IgD-negative memory B cell (primary cell): Measurements from ENCODE around the gene DUSP5. TPM values are rescaled to one million over a fixed set of nuclear protein-coding genes. Genes with fewer than 3 reads are reported as not detected.
"Not testable (repeated sequence)": the region's sequence is repeated elsewhere in the genome, so short reads cannot be mapped to it uniquely, and the experiment has no call there.

Source experiments
- H3K27ac Mint-ChIP-seq, 3 donors: one replicate each; pipeline ENCODE4 v1.8.0; 2020 to 2022; ENCODE audit warnings: mild to moderate bottlenecking in 3 of 3, mixed read lengths in 3 of 3, moderate library complexity in 1 of 3
- H3K27me3 Mint-ChIP-seq: one replicate; pipeline ENCODE4 v1.8.0; 2021; ENCODE audit warnings: mixed read lengths
- H3K36me3 Mint-ChIP-seq: one replicate; pipeline ENCODE4 v1.8.0; 2020; ENCODE audit warnings: mild to moderate bottlenecking, mixed read lengths
- H3K4me1 Mint-ChIP-seq, 3 donors: one replicate each; pipeline ENCODE4 v1.8.0; 2020 to 2022; ENCODE audit warnings: mixed read lengths in 3 of 3, mild to moderate bottlenecking in 1 of 3
- H3K4me3 Mint-ChIP-seq, 4 donors: one replicate each; pipeline ENCODE4 v1.8.0; 2020 to 2022; ENCODE audit warnings: mild to moderate bottlenecking in 4 of 4, mixed read lengths in 4 of 4, moderate library complexity in 3 of 4
- H3K9me3 Mint-ChIP-seq, 3 donors: one replicate each; pipeline ENCODE4 v1.8.0; 2020 to 2021; ENCODE audit warnings: mixed read lengths in 3 of 3, mild to moderate bottlenecking in 1 of 3
- polyA plus RNA-seq: library from polyadenylated mRNA; unstranded; fragments of 300-500 nt; fragmentation: Illumina TruSeq; gene quantifications from one replicate; pipeline ENCODE4 v1.2.3, GENCODE V29; 2021

DUSP5 gene
- polyA plus RNA-seq, 1 donor from 2014 or later, result 3.7 TPM

GRCh38 chr10:110530131-110530831 is 32.6 kb downstream of the DUSP5 start:
- peaks cover 12% of the 10 kb centered on the region for H3K27me3 Mint-ChIP-seq
- H3K4me1 Mint-ChIP-seq, result peaks cover 11 to 14% (median 14%) of the 10 kb centered on the region in 3 donors
- no peaks in the 10 kb centered on the region for H3K36me3 Mint-ChIP-seq
- peak overlapping the region in 1 of 4 donors; percentile 49 for H3K4me3 Mint-ChIP-seq
- H3K9me3 Mint-ChIP-seq, result no peaks in the 10 kb centered on the region
- no peak overlapping the region for H3K27ac Mint-ChIP-seq

- no peak overlapping the region for H3K4me3 Mint-ChIP-seq
Observed at GRCh38 chr10:110531687-110532086, 34.0 kb downstream of the DUSP5 start.

DNA sequence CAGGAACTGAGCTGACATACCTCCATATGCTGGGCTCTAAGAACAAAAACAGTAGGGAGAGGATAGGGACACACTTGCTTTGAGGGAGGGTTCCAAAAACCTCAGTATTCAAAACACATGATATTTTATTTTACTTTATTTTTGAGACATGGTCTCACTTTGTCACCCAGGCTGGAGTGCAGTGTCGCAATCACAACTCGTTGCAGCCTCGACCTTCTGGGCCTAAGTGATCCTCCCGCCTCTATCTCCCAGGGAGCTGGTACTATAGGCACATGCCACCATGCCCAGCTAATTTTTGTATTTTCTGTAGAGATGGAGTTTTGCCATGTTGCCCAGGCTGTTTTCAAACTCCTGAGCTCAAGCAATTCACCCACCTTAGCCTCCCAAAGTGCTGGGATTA is 34.9 kb downstream of the DUSP5 start:
- H3K9me3 Mint-ChIP-seq, H3K4me3 Mint-ChIP-seq, H3K36me3 Mint-ChIP-seq: not testable (repeated sequence)
- Mint-ChIP-seq H3K27ac (peak overlapping the region in 1 of 3 donors; percentile 40), H3K27me3 (peaks cover 12% of the 10 kb centered on the region), H3K4me1 (peaks cover 25 to 27% (median 26%) of the 10 kb centered on the region in 3 donors)

More at GRCh38 chr10:110531687-110532086, 34.0 kb downstream of the DUSP5 start:
- Mint-ChIP-seq H3K36me3 (no peaks in the 10 kb centered on the region), H3K4me1 (peaks cover 22 to 26% (median 23%) of the 10 kb centered on the region in 3 donors), H3K9me3 (no peaks in the 10 kb centered on the region), H3K27ac (no peak overlapping the region), H3K27me3 (peaks cover 12% of the 10 kb centered on the region)

DNA sequence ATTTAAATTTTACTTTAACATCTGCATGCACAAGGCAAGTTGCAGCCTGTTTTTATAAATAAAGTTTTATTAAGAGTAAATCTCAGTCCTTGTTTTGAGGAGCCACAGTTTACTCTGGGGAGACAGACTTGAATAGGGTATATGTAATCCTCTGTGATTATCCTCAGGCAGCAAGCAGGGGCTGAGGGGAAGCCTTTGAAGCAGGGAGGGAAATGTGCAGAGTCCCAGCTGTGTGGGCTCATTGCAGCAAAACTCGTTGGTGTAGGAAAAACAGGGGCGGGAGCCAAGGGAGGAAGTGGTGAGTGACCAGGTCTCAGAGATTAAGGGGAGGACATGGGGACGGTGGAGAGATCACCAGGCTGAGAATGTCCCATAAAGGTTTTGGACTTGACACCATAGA is 35.4 kb downstream of the DUSP5 start:
- no peaks in the 10 kb centered on the region for H3K36me3 Mint-ChIP-seq
- no peak overlapping the region for H3K4me3 Mint-ChIP-seq
- H3K27me3 Mint-ChIP-seq, result peaks cover 10% of the 10 kb centered on the region
- H3K9me3 Mint-ChIP-seq, result no peaks in the 10 kb centered on the region
- H3K27ac Mint-ChIP-seq, result no peak overlapping the region
- peaks cover 22 to 27% (median 25%) of the 10 kb centered on the region in 3 donors for H3K4me1 Mint-ChIP-seq

- Mint-ChIP-seq H3K27ac (no peak overlapping the region), H3K4me1 (peaks cover 16 to 20% (median 19%) of the 10 kb centered on the region in 3 donors), H3K9me3 (no peaks in the 10 kb centered on the region), H3K4me3 (no peak overlapping the region), H3K36me3 (no peaks in the 10 kb centered on the region), H3K27me3 (peaks cover 7% of the 10 kb centered on the region)
Observed at GRCh38 chr10:110534571-110534970, 36.9 kb downstream of the DUSP5 start.

- peaks cover 16 to 18% (median 16%) of the 10 kb centered on the region in 3 donors for H3K4me1 Mint-ChIP-seq
- H3K27me3 Mint-ChIP-seq, result peaks cover 4% of the 10 kb centered on the region
- no peaks in the 10 kb centered on the region for H3K9me3 Mint-ChIP-seq
- H3K36me3 Mint-ChIP-seq, result no peaks in the 10 kb centered on the region
- peak overlapping the region in 2 of 4 donors; percentile 41 to 66 for H3K4me3 Mint-ChIP-seq
- no peak overlapping the region for H3K27ac Mint-ChIP-seq
Observed at GRCh38 chr10:110535958-110536891, 38.5 kb downstream of the DUSP5 start.

DNA sequence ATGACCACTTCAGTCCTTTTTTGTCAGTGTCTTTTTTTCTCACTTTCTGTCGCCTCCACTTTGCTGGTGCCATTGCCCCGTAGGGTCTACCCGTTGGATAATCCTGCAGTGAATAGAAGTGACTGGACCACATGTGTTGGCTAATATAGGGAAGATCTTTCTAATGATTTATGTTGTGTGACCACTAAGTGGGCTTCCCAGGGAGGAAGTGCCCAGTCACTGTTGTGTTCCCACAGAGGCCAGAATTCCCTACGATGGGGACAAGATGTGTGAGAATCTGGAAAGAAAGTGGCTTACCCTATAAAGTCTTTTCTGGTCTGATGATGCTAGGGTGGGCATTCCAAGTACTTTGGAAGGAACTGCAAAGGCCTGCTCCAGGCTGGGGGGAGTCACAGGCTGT is 41.4 kb downstream of the DUSP5 start:
- H3K4me1 Mint-ChIP-seq, result peaks cover 12 to 18% (median 16%) of the 10 kb centered on the region in 3 donors
- no peaks in the 10 kb centered on the region for H3K36me3 Mint-ChIP-seq
- H3K9me3 Mint-ChIP-seq, result no peaks in the 10 kb centered on the region
- no peak overlapping the region for H3K27ac Mint-ChIP-seq
- no peaks in the 10 kb centered on the region for H3K27me3 Mint-ChIP-seq
- H3K4me3 Mint-ChIP-seq, result no peak overlapping the region

- Mint-ChIP-seq H3K4me1 (peaks cover 12 to 15% (median 15%) of the 10 kb centered on the region in 3 donors), H3K27ac (no peak overlapping the region), H3K4me3 (no peak overlapping the region), H3K27me3 (no peaks in the 10 kb centered on the region), H3K9me3 (no peaks in the 10 kb centered on the region), H3K36me3 (no peaks in the 10 kb centered on the region)
Observed at GRCh38 chr10:110540031-110540430, 42.3 kb downstream of the DUSP5 start.

DNA sequence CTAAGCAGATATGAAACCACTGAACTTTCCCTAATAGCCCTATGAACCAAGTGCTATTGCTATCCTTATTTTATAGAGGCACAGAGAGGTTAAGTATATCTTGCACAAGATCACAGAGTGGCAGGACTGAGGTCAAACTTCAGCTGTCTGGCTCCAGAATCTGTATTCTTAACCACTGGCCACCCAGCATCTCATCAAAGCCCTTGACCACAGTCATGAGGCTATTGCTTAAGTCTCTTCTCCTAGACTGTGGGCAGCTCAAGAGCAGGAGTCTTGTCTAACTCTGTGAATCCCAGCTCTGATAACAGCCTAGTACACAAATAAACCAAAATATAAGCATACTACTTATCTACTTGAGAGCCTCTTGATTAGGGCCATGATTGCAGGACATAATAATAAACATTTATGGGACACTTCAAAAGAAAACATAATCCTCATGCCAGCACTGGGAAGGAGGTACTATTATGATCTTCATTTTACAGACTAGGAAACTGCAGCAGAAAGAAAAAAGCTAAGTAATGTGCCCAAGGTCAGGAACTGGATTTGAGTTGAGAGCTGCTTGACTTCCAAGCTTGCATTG is 47.3 kb downstream of the DUSP5 start:
- peaks cover 0 to 4% (median 0%) of the 10 kb centered on the region in 3 donors for H3K4me1 Mint-ChIP-seq
- H3K4me3 Mint-ChIP-seq, result peak overlapping the region in 1 of 4 donors; percentile 17
- no peaks in the 10 kb centered on the region for H3K36me3 Mint-ChIP-seq
- H3K27me3 Mint-ChIP-seq, result peaks cover 2% of the 10 kb centered on the region
- H3K27ac Mint-ChIP-seq, result no peak overlapping the region
- no peaks in the 10 kb centered on the region for H3K9me3 Mint-ChIP-seq

GRCh38 chr10:110546077-110546476 is 48.4 kb downstream of the DUSP5 start:
- peaks cover 0 to 4% (median 0%) of the 10 kb centered on the region in 3 donors for H3K4me1 Mint-ChIP-seq
- H3K4me3 Mint-ChIP-seq, result no peak overlapping the region
- no peaks in the 10 kb centered on the region for H3K36me3 Mint-ChIP-seq
- H3K27me3 Mint-ChIP-seq, result peaks cover 6% of the 10 kb centered on the region
- no peaks in the 10 kb centered on the region for H3K9me3 Mint-ChIP-seq
- no peak overlapping the region for H3K27ac Mint-ChIP-seq

GRCh38 chr10:110546499-110547110 is 48.9 kb downstream of the DUSP5 start:
- H3K9me3 Mint-ChIP-seq, result no peaks in the 10 kb centered on the region
- peaks cover 0 to 4% (median 0%) of the 10 kb centered on the region in 3 donors for H3K4me1 Mint-ChIP-seq
- no peak overlapping the region for H3K4me3 Mint-ChIP-seq
- peaks cover 6% of the 10 kb centered on the region for H3K27me3 Mint-ChIP-seq
- H3K27ac Mint-ChIP-seq, result no peak overlapping the region
- H3K36me3 Mint-ChIP-seq, result no peaks in the 10 kb centered on the region

DNA sequence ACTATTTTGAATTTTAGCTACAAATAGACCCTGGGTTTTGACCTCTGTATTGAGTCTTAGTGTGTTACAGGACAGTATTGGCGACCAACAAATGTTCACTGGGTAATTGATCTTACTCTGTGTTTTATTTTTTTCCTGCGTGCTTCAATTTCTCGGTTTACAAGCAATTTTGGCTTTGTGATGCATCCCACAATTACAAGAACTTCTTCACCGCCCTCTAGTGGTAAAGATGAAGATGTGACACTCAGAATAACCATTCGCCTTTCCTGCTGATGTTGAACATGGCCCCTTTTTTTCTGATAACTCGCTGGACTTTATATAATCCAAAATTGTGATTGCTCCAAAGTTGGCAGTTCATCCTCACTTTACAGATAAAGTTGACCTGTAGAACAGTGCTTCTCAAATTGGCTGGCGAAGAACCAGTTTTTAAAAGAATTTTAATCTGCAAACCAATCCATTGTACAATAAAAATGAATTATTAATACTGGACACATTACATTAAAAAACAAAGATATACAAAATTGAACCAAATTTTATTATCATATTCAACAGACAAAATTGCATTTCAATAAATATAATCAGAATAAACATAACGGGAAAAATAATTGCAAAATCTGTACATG is 49.5 kb downstream of the DUSP5 start:
- Mint-ChIP-seq H3K36me3 (no peaks in the 10 kb centered on the region), H3K9me3 (no peaks in the 10 kb centered on the region), H3K4me3 (no peak overlapping the region), H3K4me1 (peaks cover 0 to 4% (median 0%) of the 10 kb centered on the region in 3 donors), H3K27ac (no peak overlapping the region), H3K27me3 (peaks cover 6% of the 10 kb centered on the region)

GRCh38 chr10:110548002-110548401 is 50.3 kb downstream of the DUSP5 start:
- Mint-ChIP-seq H3K9me3 (peaks cover 0 to 2% (median 0%) of the 10 kb centered on the region in 3 donors), H3K27me3 (peaks cover 6% of the 10 kb centered on the region), H3K36me3 (no peaks in the 10 kb centered on the region), H3K4me3 (no peak overlapping the region), H3K4me1 (peaks cover 0 to 4% (median 0%) of the 10 kb centered on the region in 3 donors), H3K27ac (no peak overlapping the region)

DNA sequence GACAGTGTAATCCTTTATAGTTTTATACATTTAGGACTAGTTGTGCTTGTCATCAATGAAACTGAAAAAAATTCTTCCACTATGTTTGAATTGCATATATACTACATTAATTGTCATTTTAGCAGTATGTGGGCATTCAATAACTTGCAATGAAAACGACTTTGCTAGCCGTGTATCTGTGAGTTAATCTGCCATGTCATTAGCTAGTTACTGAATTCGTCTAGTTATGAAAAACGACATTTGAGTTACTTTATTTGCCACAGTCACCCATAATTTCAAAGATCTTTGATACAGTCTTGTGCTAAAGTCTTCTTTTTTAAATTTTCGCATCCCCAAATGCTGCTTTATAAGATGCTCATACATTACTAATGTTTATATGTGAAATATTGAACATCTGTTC is 51.5 kb downstream of the DUSP5 start:
- peaks cover 0 to 4% (median 0%) of the 10 kb centered on the region in 3 donors for H3K4me1 Mint-ChIP-seq
- no peaks in the 10 kb centered on the region for H3K36me3 Mint-ChIP-seq
- H3K9me3 Mint-ChIP-seq, result peaks cover 0 to 2% (median 0%) of the 10 kb centered on the region in 3 donors
- H3K27me3 Mint-ChIP-seq, result peaks cover 6% of the 10 kb centered on the region
- H3K27ac Mint-ChIP-seq, result no peak overlapping the region
- no peak overlapping the region for H3K4me3 Mint-ChIP-seq
